Raji (cell line): ENCODE measurements around the gene ACSM3.

Experiments
- POLR2A ChIP-seq: IDR thresholded peaks from 2 replicates; pipeline ENCODE4 v1.6.1; 2011; ENCODE audit warnings: low read depth, low read length, control low read depth; ENCODE audit not compliant: insufficient read depth

ACSM3 gene, protein sequence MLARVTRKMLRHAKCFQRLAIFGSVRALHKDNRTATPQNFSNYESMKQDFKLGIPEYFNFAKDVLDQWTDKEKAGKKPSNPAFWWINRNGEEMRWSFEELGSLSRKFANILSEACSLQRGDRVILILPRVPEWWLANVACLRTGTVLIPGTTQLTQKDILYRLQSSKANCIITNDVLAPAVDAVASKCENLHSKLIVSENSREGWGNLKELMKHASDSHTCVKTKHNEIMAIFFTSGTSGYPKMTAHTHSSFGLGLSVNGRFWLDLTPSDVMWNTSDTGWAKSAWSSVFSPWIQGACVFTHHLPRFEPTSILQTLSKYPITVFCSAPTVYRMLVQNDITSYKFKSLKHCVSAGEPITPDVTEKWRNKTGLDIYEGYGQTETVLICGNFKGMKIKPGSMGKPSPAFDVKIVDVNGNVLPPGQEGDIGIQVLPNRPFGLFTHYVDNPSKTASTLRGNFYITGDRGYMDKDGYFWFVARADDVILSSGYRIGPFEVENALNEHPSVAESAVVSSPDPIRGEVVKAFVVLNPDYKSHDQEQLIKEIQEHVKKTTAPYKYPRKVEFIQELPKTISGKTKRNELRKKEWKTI

GRCh38 chr16:20763461-20764232, at the start of gene ACSM3:
Gene ACSM3, plus strand, starts transcription at chr16:20764014. Its CDS starts 6,021 bp downstream, at chr16:20770035.
- TF ChIP-seq POLR2A, result peak; percentile 43; the same call in 1 of the 2 replicates

DNA sequence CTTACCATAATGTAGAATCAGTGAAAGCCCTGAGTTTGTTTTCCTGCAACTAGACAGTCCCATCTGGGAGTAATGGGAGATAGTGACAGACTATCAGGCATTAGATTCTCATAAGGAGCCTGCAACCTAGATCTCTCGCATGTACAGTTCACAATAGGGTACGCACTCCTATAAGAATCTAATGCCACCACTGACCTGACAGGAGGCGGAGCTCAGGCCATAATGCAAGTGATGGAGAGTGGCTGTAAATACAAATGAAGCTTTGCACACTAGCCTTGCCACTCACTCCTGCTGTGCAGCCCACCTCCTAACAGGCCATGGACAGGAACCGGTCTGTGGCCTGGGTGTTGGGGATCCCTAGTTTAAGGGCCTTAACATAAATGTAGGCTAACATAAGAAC, 43.6 kb upstream of the ACSM3 start:
- no peak for TF ChIP-seq POLR2A

GRCh38 chr16:20726661-20727060, 37.2 kb upstream of the ACSM3 start:
- TF ChIP-seq POLR2A, result no peak

DNA sequence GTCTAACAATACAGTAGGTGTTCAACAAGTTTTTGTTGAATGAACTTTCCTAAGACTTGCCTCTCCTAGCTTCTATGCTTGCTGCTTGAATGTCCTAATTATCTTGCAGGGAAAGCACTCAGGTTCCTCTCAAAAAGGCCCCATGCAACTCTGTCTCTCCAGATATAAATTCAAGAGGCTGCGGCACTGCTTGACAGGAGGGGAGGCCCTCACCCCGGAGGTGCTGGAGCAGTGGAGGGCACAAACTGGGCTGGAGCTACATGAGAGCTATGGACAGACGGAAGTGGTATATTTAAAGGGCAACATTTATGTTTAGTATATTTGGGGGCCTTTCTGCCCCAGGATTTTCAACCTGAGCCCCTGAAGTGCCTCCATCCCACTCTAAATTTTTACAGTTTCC, 36.6 kb upstream of the ACSM3 start:
- no peak for TF ChIP-seq POLR2A

GRCh38 chr16:20729141-20729540, 34.7 kb upstream of the ACSM3 start:
- TF ChIP-seq POLR2A, result no peak

DNA sequence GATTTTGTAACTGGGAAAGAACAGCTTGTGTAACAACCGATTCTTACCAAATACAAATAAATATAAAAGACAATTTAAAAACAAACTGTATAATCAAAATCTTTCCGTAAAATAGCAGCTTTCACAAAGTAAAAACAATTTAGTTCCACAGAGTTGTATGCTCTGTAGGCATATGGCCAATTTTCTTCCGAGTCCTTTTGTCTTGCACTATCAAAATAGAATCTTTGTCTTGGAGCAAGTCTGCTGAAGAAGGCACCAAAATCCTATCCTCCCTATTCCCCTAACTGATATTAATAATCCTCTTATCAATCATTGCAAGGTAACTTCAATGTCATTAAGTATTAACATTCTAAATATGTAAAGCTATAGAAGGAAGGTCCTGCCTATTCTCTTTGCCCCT, 29.8 kb upstream of the ACSM3 start:
- TF ChIP-seq POLR2A, result no peak

GRCh38 chr16:20734782-20735181, 29.0 kb upstream of the ACSM3 start:
- TF ChIP-seq POLR2A, result no peak

GRCh38 chr16:20735490-20735889, 28.3 kb upstream of the ACSM3 start:
- no peak for TF ChIP-seq POLR2A

DNA sequence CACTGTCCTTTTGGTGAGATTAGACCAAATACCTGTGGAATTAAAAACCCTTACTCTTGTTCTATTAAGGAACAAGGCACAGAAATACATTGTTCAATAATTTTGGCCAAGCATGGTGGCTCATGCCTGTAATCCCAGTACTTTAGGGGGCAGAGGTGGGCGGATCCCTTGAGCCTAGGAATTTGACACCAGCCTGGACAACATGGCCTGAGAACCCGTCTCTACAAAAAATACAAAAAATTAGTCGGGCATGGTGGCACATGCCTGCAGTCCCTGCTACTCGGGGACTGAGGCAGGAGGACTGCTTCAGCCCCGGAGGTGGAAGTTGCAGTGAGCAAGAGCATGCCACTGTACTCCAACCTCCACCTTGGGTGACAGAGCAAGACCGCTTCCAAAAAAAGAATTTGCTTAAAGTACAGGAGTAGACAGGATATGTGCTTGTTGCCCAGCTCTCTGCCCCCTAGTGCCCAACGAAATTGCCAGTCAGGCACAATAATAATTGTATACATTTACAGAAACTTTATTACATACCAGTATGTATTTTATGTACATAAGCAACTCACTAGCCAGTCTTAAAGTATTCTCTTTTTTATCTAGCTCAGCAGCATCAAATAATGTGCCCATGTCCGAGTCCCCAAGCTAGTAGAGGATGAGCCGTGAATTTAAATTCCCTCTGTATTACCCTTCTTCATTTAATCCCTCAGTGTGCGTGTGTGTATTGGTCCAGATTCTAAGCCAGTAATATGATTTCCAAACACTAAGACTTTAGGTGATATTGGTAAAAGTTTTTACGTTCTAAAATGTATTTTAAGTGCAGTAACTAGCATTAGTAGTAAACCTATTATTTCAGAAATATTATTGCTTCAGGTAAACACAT, 23.6 kb upstream of the ACSM3 start:
- no peak for TF ChIP-seq POLR2A

GRCh38 chr16:20740901-20741521, 22.8 kb upstream of the ACSM3 start:
- no peak for TF ChIP-seq POLR2A

GRCh38 chr16:20741554-20742285, 22.1 kb upstream of the ACSM3 start, which contains the start of gene THUMPD1:
Gene THUMPD1, minus strand, starts transcription at chr16:20741818. Its CDS starts 79 bp downstream, at chr16:20741739.
- TF ChIP-seq POLR2A, result peak; percentile 90

DNA sequence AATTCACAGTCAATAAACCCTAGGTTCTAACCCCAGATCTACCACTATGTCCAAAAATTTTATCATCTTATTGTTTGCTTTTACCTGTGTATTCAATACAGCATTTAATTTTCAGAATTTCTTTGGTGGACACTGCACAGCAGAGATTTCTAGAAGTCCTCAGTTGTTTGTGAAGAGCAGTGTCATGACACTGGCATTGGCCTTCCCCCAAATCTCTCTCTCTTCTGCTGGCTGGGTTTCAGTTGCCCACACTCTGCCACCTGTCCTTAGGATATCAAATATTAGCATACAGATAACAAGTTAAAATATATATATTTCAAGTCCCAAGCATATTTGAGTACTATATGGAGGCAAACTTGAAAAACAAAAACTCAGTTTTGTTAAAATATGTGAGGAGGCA, 20.2 kb upstream of the ACSM3 start:
- no peak for TF ChIP-seq POLR2A

- no peak for TF ChIP-seq POLR2A
Observed at GRCh38 chr16:20744922-20745440, 18.8 kb upstream of the ACSM3 start.
